HepG2 (cell line): ENCODE data around the gene C2orf92. TPM values are rescaled to one million over a fixed set of nuclear protein-coding genes. Genes with fewer than 3 reads are reported as not detected.

Source experiments
- ARNTL ChIP-seq: sonication (generic); formaldehyde crosslinking; IDR thresholded peaks from 2 replicates; pipeline ENCODE4 v1.4.0; 2020; ENCODE audit warnings: mild to moderate bottlenecking, missing genetic modification reagents
- ELF3 ChIP-seq: IDR thresholded peaks from 2 replicates; pipeline ENCODE4 v1.6.1; 2016; ENCODE audit warnings: missing genetic modification reagents, missing compliant biosample characterization
- GFI1 ChIP-seq: sonication (generic); formaldehyde crosslinking; IDR thresholded peaks from 2 replicates; pipeline ENCODE4 v1.5.0; 2020; ENCODE audit warnings: missing genetic modification reagents, mild to moderate bottlenecking, borderline replicate concordance
- HMGA1 ChIP-seq: sonication (generic); formaldehyde crosslinking; conservative IDR thresholded peaks from 2 replicates; pipeline ENCODE4 v1.4.0; 2020; ENCODE audit warnings: missing genetic modification reagents
- HMGXB4 ChIP-seq, 2 experiments: sonication (generic) in 1 of 2; formaldehyde crosslinking in 1 of 2; IDR thresholded peaks; 2 replicates each; pipeline versions ENCODE4 v1.4.0 to v1.6.1; 2018 to 2020; ENCODE audit warnings: missing genetic modification reagents in 2 of 2, borderline replicate concordance in 1 of 2, low read depth in 1 of 2, mild to moderate bottlenecking in 1 of 2, missing biosample characterization in 1 of 2
- HOXA5 ChIP-seq: sonication (generic); formaldehyde crosslinking; IDR thresholded peaks from 2 replicates; pipeline ENCODE4 v1.4.0; 2020; ENCODE audit warnings: missing genetic modification reagents
- MAFF ChIP-seq: IDR thresholded peaks from 2 replicates; pipeline ENCODE4 v1.6.1; 2011; ENCODE audit warnings: low read depth, low read length, improper control_type of control experiment
- MXD3 ChIP-seq: IDR thresholded peaks from 2 replicates; pipeline ENCODE4 v1.6.1; 2016; ENCODE audit warnings: mild to moderate bottlenecking, missing biosample characterization, missing genetic modification reagents
- POLR2A ChIP-seq, 2 experiments: IDR thresholded peaks; 2 replicates each; pipeline ENCODE4 v1.6.1; 2011; ENCODE audit warnings: low read depth in 2 of 2, low read length in 2 of 2, mild to moderate bottlenecking in 1 of 2, moderate library complexity in 1 of 2; ENCODE audit not compliant: insufficient read depth in 1 of 2
- REST ChIP-seq, 2 experiments: IDR thresholded peaks; 2 replicates each; pipeline ENCODE4 v1.6.1; 2011 to 2012; ENCODE audit warnings: low read length in 2 of 2, borderline replicate concordance in 1 of 2, low read depth in 1 of 2, mild to moderate bottlenecking in 1 of 2, moderate library complexity in 1 of 2
- TFE3 ChIP-seq: IDR thresholded peaks from 2 replicates; pipeline ENCODE4 v1.6.1; 2016
- ZMYM4 ChIP-seq: sonication (generic); formaldehyde crosslinking; IDR thresholded peaks from 2 replicates; pipeline ENCODE4 v1.8.1; 2023; ENCODE audit warnings: mild to moderate bottlenecking, missing genetic modification reagents
- ZNF350 ChIP-seq: sonication (generic); formaldehyde crosslinking; IDR thresholded peaks from 2 replicates; pipeline ENCODE4 v1.4.0; 2020; ENCODE audit warnings: mild to moderate bottlenecking, low read depth, missing genetic modification reagents, borderline replicate concordance
- ZNF580 ChIP-seq: IDR thresholded peaks from 2 replicates; pipeline ENCODE4 v1.6.1; 2016; ENCODE audit warnings: low read depth, borderline replicate concordance
- ZNF616 ChIP-seq: sonication (generic); formaldehyde crosslinking; IDR thresholded peaks from 2 replicates; pipeline ENCODE4 v1.5.0; 2020; ENCODE audit warnings: low read depth, mild to moderate bottlenecking, missing genetic modification reagents
- ZNF747 ChIP-seq: sonication (generic); formaldehyde crosslinking; IDR thresholded peaks from 2 replicates; pipeline ENCODE4 v1.8.1; 2023; ENCODE audit warnings: missing genetic modification reagents, mild to moderate bottlenecking, borderline replicate concordance
- ZSCAN5A ChIP-seq: sonication (generic); formaldehyde crosslinking; IDR thresholded peaks from 2 replicates; pipeline ENCODE4 v1.8.0; 2022; ENCODE audit warnings: mild to moderate bottlenecking, missing genetic modification reagents, borderline replicate concordance
- polyA plus RNA-seq, 8 experiments: library from polyadenylated mRNA; depleted of rRNA in 3 of 8; stranded (reverse) in 7 of 8; unstranded in 1 of 8; fragments of >200 nt; fragmentation: Illumina TruSeq in 4 of 8; extraction: Trizol in 4 of 8; gene quantifications; 2 replicates each; pipeline versions ENCODE4 v1.2.1 to v1.2.3, GENCODE V29; 2011 to 2016; ENCODE audit warnings: low read depth in 4 of 8, missing spikeins in 1 of 8, mixed read lengths in 1 of 8; ENCODE audit not compliant: insufficient read depth in 1 of 8
- total RNA-seq, 5 experiments: library from RNA; depleted of rRNA; stranded (reverse); fragments of >200 nt; fragmentation: Illumina TruSeq; extraction: Trizol; gene quantifications; 2 replicates each; pipeline ENCODE4 v1.2.3, GENCODE V29; 2016; ENCODE audit warnings: low read depth in 1 of 5

The C2orf92 gene
- total and polyA plus RNA-seq, 2 of the 13 experiments (the other 11 are each of a cell fraction or from before 2014, with no cell fraction given): 4.9 to 5.0 TPM

GRCh38 chr2:97645695-97646629 is 23.6 kb upstream of the C2orf92 start, which contains the start of gene COX5B (continued):
- TF ChIP-seq ZNF616: no peak
- TF ChIP-seq ZNF350 (CRISPR knock-in tag): peak; percentile 92
- no peak for TF ChIP-seq GFI1
- TF ChIP-seq ZSCAN5A (CRISPR knock-in tag): 0 out of 2 replicates have a peak, but pooled peaks have one; percentile 62
- TF ChIP-seq MAFF: no peak
- peak; percentile 87 for TF ChIP-seq HMGXB4 (CRISPR knock-in tag; IDR thresholded peaks at IDR 0.05; ENCODE audit: borderline replicate concordance in 1 of 2, low read depth in 1 of 2)
- TF ChIP-seq HOXA5 (CRISPR knock-in tag): peak; percentile 95
- TF ChIP-seq TFE3: peak; percentile 50; the same call in 1 of the 2 replicates
- TF ChIP-seq HMGA1: no peak
- TF ChIP-seq POLR2A (IDR thresholded peaks at IDR 0.05; ENCODE audit: insufficient read depth in 1 of 2, low read depth in 2 of 2, low read length in 2 of 2): peak; percentile 92 to 95
- peak; percentile 43; the same call in 1 of the 2 replicates for TF ChIP-seq ARNTL
- TF ChIP-seq MXD3 (CRISPR knock-in tag): 0 out of 2 replicates have a peak, but pooled peaks have one; percentile 18
- TF ChIP-seq ZMYM4 (CRISPR knock-in tag): peak; percentile 87
- TF ChIP-seq ELF3 (CRISPR knock-in tag): peak; percentile 91
- TF ChIP-seq REST (IDR thresholded peaks at IDR 0.05; ENCODE audit: borderline replicate concordance in 1 of 2, low read depth in 1 of 2, low read length in 2 of 2): peak in 1 of 2 experiments; percentile 58; a peak in 1 of 4 replicates
- TF ChIP-seq ZNF747 (CRISPR knock-in tag): peak; percentile 52; the same call in 1 of the 2 replicates
- peak; percentile 93; the same call in 1 of the 2 replicates for TF ChIP-seq ZNF580
